C1 segment of cervical spinal cord (tissue), 14 donors: Measurements from ENCODE around the gene METTL24.
"Not testable (repeated sequence)": the region's sequence is repeated elsewhere in the genome, so short reads cannot be mapped to it uniquely, and the experiment has no call there.

Source experiments
- DNase-seq, 14 donors: peaks; one replicate each; lab custom pipeline; 2025; lab: John Stamatoyannopoulos, UW

Gene METTL24

GRCh38 chr6:110266996-110267395 lies 91.2 kb downstream of the METTL24 start:
- no peak for DNase-seq

- no peak for DNase-seq
These were observed 92.9 kb downstream of the METTL24 start for GRCh38 chr6:110265273-110265672.

- DNase-seq: no peak
These were observed 101.8 kb downstream of the METTL24 start for GRCh38 chr6:110256366-110256765.

GRCh38 chr6:110255211-110255750 lies 102.9 kb downstream of the METTL24 start:
- no peak for DNase-seq

- no peak for DNase-seq
These were observed 107.3 kb downstream of the METTL24 start for GRCh38 chr6:110250838-110251237.

GRCh38 chr6:110250058-110250457 lies 108.1 kb downstream of the METTL24 start:
- no peak for DNase-seq

GRCh38 chr6:110246900-110247546 lies 111.1 kb downstream of the METTL24 start:
- no peak for DNase-seq

- DNase-seq: no peak
These were observed 111.8 kb downstream of the METTL24 start for GRCh38 chr6:110246378-110246777.

- DNase-seq: not testable (repeated sequence)
These were observed 113.5 kb downstream of the METTL24 start for GRCh38 chr6:110244621-110245020.

- no peak for DNase-seq
These were observed 118.4 kb downstream of the METTL24 start for GRCh38 chr6:110239526-110240274.

- not testable (repeated sequence) for DNase-seq
These were observed 122.1 kb downstream of the METTL24 start for GRCh38 chr6:110236007-110236406.

- DNase-seq: no peak
These were observed 124.3 kb downstream of the METTL24 start for GRCh38 chr6:110233770-110234374.

- DNase-seq: no peak
These were observed 125.7 kb downstream of the METTL24 start for GRCh38 chr6:110232450-110232849.

- no peak for DNase-seq
These were observed 131.9 kb downstream of the METTL24 start for GRCh38 chr6:110226261-110226660.

GRCh38 chr6:110221738-110222137 lies 136.4 kb downstream of the METTL24 start:
- no peak for DNase-seq

- no peak for DNase-seq
These were observed 140.9 kb downstream of the METTL24 start for GRCh38 chr6:110217266-110217665.

- no peak for DNase-seq
These were observed 142.0 kb downstream of the METTL24 start for GRCh38 chr6:110216140-110216539.

- no peak for DNase-seq
These were observed 143.8 kb downstream of the METTL24 start for GRCh38 chr6:110214338-110214737.

- no peak for DNase-seq
These were observed 146.4 kb downstream of the METTL24 start for GRCh38 chr6:110211753-110212152.

GRCh38 chr6:110207652-110208051 lies 150.5 kb downstream of the METTL24 start:
- no peak for DNase-seq

GRCh38 chr6:110201151-110201884 lies 156.8 kb downstream of the METTL24 start:
- DNase-seq: no peak

- no peak for DNase-seq
These were observed 159.6 kb downstream of the METTL24 start for GRCh38 chr6:110198561-110198960.
